PC-3 (cell line): ENCODE data around the gene FOXJ3.

Source experiments
- CTCF ChIP-seq: fragments of 300-600 bp; sonication (generic); conservative IDR thresholded peaks from 2 replicates; pipeline ENCODE4 v1.5.1; 2017; ENCODE audit warnings: antibody characterized with exemption, low read depth, mild to moderate bottlenecking, low read length
- EZH2 ChIP-seq: fragments of 300-600 bp; sonication (generic); IDR thresholded peaks from one replicate; pipeline ENCODE4 v1.6.1; 2017; ENCODE audit warnings: antibody characterized with exemption, mild to moderate bottlenecking, low read length; ENCODE audit not compliant: unreplicated experiment

GRCh38 chr1:42330215-42330614 is 4.8 kb downstream of the FOXJ3 start:
- TF ChIP-seq CTCF (no peak), EZH2 (no peak)
